Loucy (cell line): Measurements from ENCODE around the gene IFT80.

Experiments used
- H2AFZ ChIP-seq: fragments of 200-600 bp; sonication (generic); 2 replicates; pipeline ENCODE4 v1.6.0; 2016; ENCODE audit warnings: antibody characterized with exemption, mild to moderate bottlenecking, low read length, moderate library complexity
- H3F3A ChIP-seq: fragments of 200-600 bp; 2 replicates; pipeline ENCODE4 v1.6.0; 2016; ENCODE audit warnings: antibody characterized with exemption, low read depth, mild to moderate bottlenecking
- H3K27me3 ChIP-seq: fragments of 200-600 bp; sonication (generic); 2 replicates; pipeline ENCODE4 v1.6.1; 2014; ENCODE audit warnings: low read length, mild to moderate bottlenecking; ENCODE audit not compliant: insufficient read depth, poor library complexity, severe bottlenecking
- H3K36me3 ChIP-seq: fragments of 200-600 bp; sonication (generic); 2 replicates; pipeline ENCODE4 v1.6.1; 2016; ENCODE audit warnings: low read length; ENCODE audit not compliant: insufficient read depth
- H3K4me1 ChIP-seq: fragments of 200-600 bp; sonication (generic); 2 replicates; pipeline ENCODE4 v1.5.1; 2014; ENCODE audit warnings: low read length, mild to moderate bottlenecking; ENCODE audit not compliant: insufficient read depth, poor library complexity, severe bottlenecking
- H3K4me2 ChIP-seq: fragments of 200-600 bp; sonication (generic); 2 replicates; pipeline ENCODE4 v1.6.0; 2014; ENCODE audit warnings: antibody characterized with exemption, low read length, low read depth, mild to moderate bottlenecking; ENCODE audit not compliant: poor library complexity, severe bottlenecking
- H3K4me3 ChIP-seq: fragments of 200-600 bp; sonication (generic); 2 replicates; pipeline ENCODE4 v1.5.1; 2014; ENCODE audit warnings: low read length, mild to moderate bottlenecking, mixed read lengths; ENCODE audit not compliant: poor library complexity, severe bottlenecking
- H3K79me2 ChIP-seq: fragments of 200-600 bp; sonication (generic); 2 replicates; pipeline ENCODE4 v1.6.1; 2014; ENCODE audit warnings: low read length; ENCODE audit not compliant: insufficient read depth
- H3K9ac ChIP-seq: fragments of 200-600 bp; sonication (generic); 2 replicates; pipeline ENCODE4 v1.6.0; 2014; ENCODE audit warnings: mild to moderate bottlenecking, low read depth, low read length, moderate library complexity; ENCODE audit not compliant: poor library complexity, severe bottlenecking
- H3K9me2 ChIP-seq: fragments of 200-600 bp; sonication (generic); replicated peaks from 2 replicates; pipeline ENCODE4 v1.6.1; 2016; ENCODE audit warnings: low read depth, low read length, mixed read lengths
- H3K9me3 ChIP-seq: fragments of 200-600 bp; sonication (generic); 2 replicates; pipeline ENCODE4 v1.6.1; 2014; ENCODE audit warnings: mild to moderate bottlenecking, antibody characterized with exemption, low read length, low read depth; ENCODE audit not compliant: insufficient read depth
- H4K20me1 ChIP-seq: fragments of 200-600 bp; sonication (generic); 2 replicates; pipeline ENCODE4 v1.6.0; 2014; ENCODE audit warnings: antibody characterized with exemption, low read length, mild to moderate bottlenecking; ENCODE audit not compliant: insufficient read depth, poor library complexity, severe bottlenecking
- EZH2phosphoT487 ChIP-seq: fragments of 200-600 bp; IDR thresholded peaks from 2 replicates; pipeline ENCODE4 v1.6.1; 2018; ENCODE audit warnings: antibody characterized with exemption, mild to moderate bottlenecking, moderate library complexity, borderline replicate concordance
- TF ChIP-seq, protein P1 (sequence below): fragments of 200-600 bp; sonication (generic); conservative IDR thresholded peaks from 2 replicates; pipeline ENCODE4 v1.5.1; 2014; ENCODE audit warnings: mild to moderate bottlenecking, antibody characterized with exemption, low read length

IFT80 gene

DNA sequence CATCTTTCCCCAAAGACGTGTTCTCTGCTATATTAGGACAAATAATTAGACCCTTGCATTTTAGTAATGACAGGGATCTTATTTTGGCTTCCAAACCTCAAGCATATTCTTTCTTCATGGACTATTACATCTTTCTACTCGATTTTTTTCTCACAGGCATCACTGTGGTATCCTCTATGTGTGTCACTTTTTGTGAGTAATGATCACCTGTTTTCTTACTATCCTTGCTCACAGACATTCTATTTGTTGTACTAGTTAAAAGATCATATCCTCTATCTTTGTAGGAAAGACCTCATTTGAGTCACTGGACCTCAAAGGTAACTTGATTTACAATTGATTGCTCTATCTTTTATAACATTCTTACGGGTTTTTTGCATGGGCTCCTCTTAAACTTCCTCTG lies 167.0 kb downstream of the IFT80 start:
- TF ChIP-seq EZH2phosphoT487, result no peak
- TF ChIP-seq, protein P1, sequence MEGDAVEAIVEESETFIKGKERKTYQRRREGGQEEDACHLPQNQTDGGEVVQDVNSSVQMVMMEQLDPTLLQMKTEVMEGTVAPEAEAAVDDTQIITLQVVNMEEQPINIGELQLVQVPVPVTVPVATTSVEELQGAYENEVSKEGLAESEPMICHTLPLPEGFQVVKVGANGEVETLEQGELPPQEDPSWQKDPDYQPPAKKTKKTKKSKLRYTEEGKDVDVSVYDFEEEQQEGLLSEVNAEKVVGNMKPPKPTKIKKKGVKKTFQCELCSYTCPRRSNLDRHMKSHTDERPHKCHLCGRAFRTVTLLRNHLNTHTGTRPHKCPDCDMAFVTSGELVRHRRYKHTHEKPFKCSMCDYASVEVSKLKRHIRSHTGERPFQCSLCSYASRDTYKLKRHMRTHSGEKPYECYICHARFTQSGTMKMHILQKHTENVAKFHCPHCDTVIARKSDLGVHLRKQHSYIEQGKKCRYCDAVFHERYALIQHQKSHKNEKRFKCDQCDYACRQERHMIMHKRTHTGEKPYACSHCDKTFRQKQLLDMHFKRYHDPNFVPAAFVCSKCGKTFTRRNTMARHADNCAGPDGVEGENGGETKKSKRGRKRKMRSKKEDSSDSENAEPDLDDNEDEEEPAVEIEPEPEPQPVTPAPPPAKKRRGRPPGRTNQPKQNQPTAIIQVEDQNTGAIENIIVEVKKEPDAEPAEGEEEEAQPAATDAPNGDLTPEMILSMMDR, result no peak
- no peaks in the 10 kb centered on the region for H3F3A ChIP-seq
- no peaks in the 10 kb centered on the region for H3K27me3 ChIP-seq
- H3K4me3 ChIP-seq, result no peak overlapping the region
- H3K9me2 ChIP-seq, result no peaks in the 10 kb centered on the region
- no peak overlapping the region for H2AFZ ChIP-seq
- H3K4me1 ChIP-seq, result no peaks in the 10 kb centered on the region
- no peaks in the 10 kb centered on the region for H3K9me3 ChIP-seq
- no peaks in the 10 kb centered on the region for H3K36me3 ChIP-seq
- H3K9ac ChIP-seq, result no peak overlapping the region
- H3K79me2 ChIP-seq, result no peaks in the 10 kb centered on the region
- H4K20me1 ChIP-seq, result no peaks in the 10 kb centered on the region
- no peak overlapping the region for H3K4me2 ChIP-seq

GRCh38 chr3:160227419-160227818 lies 171.6 kb downstream of the IFT80 start:
- Histone ChIP-seq H3F3A (no peaks in the 10 kb centered on the region), H4K20me1 (no peaks in the 10 kb centered on the region), H3K4me1 (no peaks in the 10 kb centered on the region), H3K4me2 (no peak overlapping the region), H3K9ac (no peak overlapping the region), H3K4me3 (no peak overlapping the region), H3K9me2 (no peaks in the 10 kb centered on the region), H3K79me2 (no peaks in the 10 kb centered on the region), H3K9me3 (no peaks in the 10 kb centered on the region), H2AFZ (no peak overlapping the region), H3K36me3 (no peaks in the 10 kb centered on the region), H3K27me3 (no peaks in the 10 kb centered on the region)
- TF ChIP-seq, protein P1, result no peak
- no peak for TF ChIP-seq EZH2phosphoT487

GRCh38 chr3:160226026-160226907 lies 172.8 kb downstream of the IFT80 start:
- Histone ChIP-seq H2AFZ (no peak overlapping the region), H3K27me3 (no peaks in the 10 kb centered on the region), H3K36me3 (no peaks in the 10 kb centered on the region), H3K79me2 (no peaks in the 10 kb centered on the region), H4K20me1 (no peaks in the 10 kb centered on the region), H3F3A (no peaks in the 10 kb centered on the region), H3K9ac (no peak overlapping the region), H3K9me2 (no peaks in the 10 kb centered on the region), H3K4me3 (no peak overlapping the region), H3K4me2 (no peak overlapping the region), H3K9me3 (no peaks in the 10 kb centered on the region), H3K4me1 (no peaks in the 10 kb centered on the region)
- TF ChIP-seq EZH2phosphoT487, result no peak
- TF ChIP-seq, protein P1, result no peak
